SK-N-MC (cell line): ENCODE results near the gene ATP8B3.

Experiments used
- DNase-seq: peaks from one replicate; pipeline ENCODE4 v3.0.0-alpha.2; 2011; ENCODE audit warnings: low read depth, low spot score
- H3K27ac ChIP-seq: fragments of 200-600 bp; sonication (generic); 2 replicates; pipeline ENCODE4 v1.5.1; 2016; ENCODE audit warnings: mixed run types
- H3K36me3 ChIP-seq: fragments of 200-600 bp; sonication (generic); 2 replicates; pipeline ENCODE4 v1.6.1; 2017; ENCODE audit warnings: antibody characterized with exemption, low read length, mixed read lengths; ENCODE audit not compliant: insufficient read depth
- H3K4me3 ChIP-seq: fragments of 200-600 bp; sonication (generic); 2 replicates; pipeline ENCODE4 v1.5.1; 2016
- H3K9ac ChIP-seq: fragments of 200-600 bp; sonication (generic); 2 replicates; pipeline ENCODE4 v1.8.0; 2017; ENCODE audit warnings: mixed run types, mixed read lengths; ENCODE audit not compliant: insufficient read length
- H3K9me3 ChIP-seq: fragments of 200-600 bp; sonication (generic); 2 replicates; pipeline ENCODE4 v1.6.1; 2017; ENCODE audit warnings: low read depth, mild to moderate bottlenecking, antibody characterized with exemption, low read length, moderate library complexity, mixed read lengths
- EZH2 ChIP-seq: fragments of 200-600 bp; sonication (generic); IDR thresholded peaks from one replicate; pipeline ENCODE4 v1.6.1; 2017; ENCODE audit warnings: antibody characterized with exemption
- FOXP2 ChIP-seq: optimal IDR thresholded peaks from 2 replicates; pipeline ENCODE3; 2011; ENCODE audit warnings: mild to moderate bottlenecking, moderate library complexity; ENCODE audit not compliant: insufficient read depth; ENCODE audit errors: extremely low read length, control extremely low read depth
- POLR2AphosphoS5 ChIP-seq: IDR thresholded peaks from 2 replicates; pipeline ENCODE4 v1.6.1; 2012; ENCODE audit warnings: mild to moderate bottlenecking, low read depth, low read length, borderline replicate concordance

ATP8B3 gene

DNA sequence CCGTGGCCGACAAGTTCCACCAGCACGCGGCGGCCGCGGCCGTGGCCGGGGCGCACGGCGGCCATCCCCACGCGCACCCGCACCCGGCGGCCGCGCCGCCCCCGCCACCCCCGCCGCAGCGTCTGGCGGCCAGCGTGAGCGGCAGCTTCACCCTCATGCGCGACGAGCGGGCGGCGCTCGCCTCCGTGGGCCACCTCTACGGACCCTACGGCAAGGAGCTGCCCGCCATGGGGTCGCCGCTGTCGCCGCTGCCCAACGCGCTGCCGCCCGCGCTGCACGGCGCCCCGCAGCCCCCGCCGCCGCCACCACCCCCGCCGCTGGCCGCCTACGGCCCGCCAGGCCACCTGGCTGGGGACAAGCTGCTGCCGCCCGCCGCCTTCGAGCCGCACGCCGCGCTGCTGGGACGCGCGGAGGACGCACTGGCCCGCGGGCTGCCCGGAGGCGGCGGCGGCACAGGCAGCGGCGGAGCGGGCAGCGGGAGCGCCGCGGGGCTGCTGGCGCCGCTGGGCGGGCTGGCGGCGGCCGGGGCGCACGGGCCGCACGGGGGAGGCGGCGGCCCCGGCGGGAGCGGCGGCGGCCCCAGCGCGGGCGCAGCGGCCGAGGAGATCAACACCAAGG is 57.9 kb downstream of the ATP8B3 start:
- Histone ChIP-seq H3K27ac (no peak overlapping the region), H3K9me3 (no peaks in the 10 kb centered on the region), H3K4me3 (no peak overlapping the region), H3K36me3 (no peaks in the 10 kb centered on the region), H3K9ac (no peak overlapping the region)
- DNase-seq, result no peak
- TF ChIP-seq POLR2AphosphoS5, result no peak
- TF ChIP-seq FOXP2, result no peak
- TF ChIP-seq EZH2, result no peak

DNA sequence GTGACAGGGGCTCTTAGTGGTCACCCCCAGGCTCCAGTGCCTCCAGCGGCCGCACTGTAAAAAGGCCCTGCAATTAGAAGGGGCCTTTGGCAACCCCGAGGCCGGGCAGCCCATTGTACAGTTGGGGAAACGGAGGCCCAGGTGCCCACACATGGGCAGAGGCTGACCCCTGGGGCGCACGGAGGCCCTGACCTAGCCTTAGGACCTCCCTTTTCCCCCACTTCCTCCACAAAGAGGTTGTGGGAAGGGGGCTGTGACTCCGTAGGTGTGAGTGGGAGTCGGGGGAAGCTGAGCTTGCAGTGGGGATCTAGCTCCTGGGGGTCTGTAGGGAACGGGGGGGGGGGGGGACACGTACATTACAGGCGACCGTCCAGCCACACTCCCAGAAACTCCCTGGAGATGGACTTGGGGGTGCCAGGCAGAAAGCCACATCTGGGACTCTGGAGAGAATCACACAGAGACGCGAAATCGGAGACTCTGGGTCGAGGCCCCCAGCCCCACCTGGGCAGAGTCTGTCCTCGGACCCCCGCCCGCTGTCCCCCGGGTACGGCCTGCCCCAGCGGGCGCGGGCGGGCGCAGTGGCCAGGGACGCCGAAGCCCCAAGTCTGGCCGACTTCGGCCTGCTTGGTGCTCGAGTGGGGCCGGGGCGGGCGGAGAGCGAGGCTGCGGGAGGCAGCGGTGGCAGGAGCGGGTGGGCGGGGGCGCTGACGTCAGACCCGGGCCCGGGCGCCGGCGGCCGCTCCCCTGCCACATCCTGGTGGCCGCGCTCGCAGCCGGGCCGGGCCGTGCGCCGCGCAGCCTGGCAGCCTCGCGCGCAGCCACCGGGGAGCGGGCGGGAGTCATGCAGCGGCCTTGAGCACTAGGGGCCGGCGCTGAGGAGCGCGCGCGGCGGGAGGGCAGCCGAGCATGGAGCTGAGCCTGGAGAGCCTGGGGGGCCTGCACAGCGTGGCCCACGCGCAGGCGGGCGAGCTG is 59.0 kb downstream of the ATP8B3 start, which contains the start of gene ONECUT3:
TSS of gene ONECUT3 (plus strand) at position 750 of the 972 bp plus-strand sequence. CDS start at position 907, 157 bp downstream.
- TF ChIP-seq EZH2, result no peak
- TF ChIP-seq FOXP2, result no peak
- TF ChIP-seq POLR2AphosphoS5, result no peak
- Histone ChIP-seq H3K27ac (no peak within 1 kb of the TSS), H3K36me3 (no peaks in the 10 kb centered on the region), H3K9me3 (no peaks in the 10 kb centered on the region), H3K4me3 (no peak within 1 kb of the TSS), H3K9ac (no peak within 1 kb of the TSS)
- DNase-seq, result no peak

GRCh38 chr19:1752009-1752756 is 59.9 kb downstream of the ATP8B3 start:
- no peak for DNase-seq
- H3K27ac ChIP-seq, result no peak overlapping the region
- H3K36me3 ChIP-seq, result no peaks in the 10 kb centered on the region
- H3K9me3 ChIP-seq, result no peaks in the 10 kb centered on the region
- H3K9ac ChIP-seq, result no peak overlapping the region
- H3K4me3 ChIP-seq, result no peak overlapping the region
- TF ChIP-seq POLR2AphosphoS5 (no peak), FOXP2 (no peak), EZH2 (no peak)

GRCh38 chr19:1751367-1752008 is 60.6 kb downstream of the ATP8B3 start:
- no peak for DNase-seq
- Histone ChIP-seq H3K9me3 (no peaks in the 10 kb centered on the region), H3K4me3 (no peak overlapping the region), H3K36me3 (no peaks in the 10 kb centered on the region), H3K9ac (no peak overlapping the region), H3K27ac (no peak overlapping the region)
- TF ChIP-seq POLR2AphosphoS5, result no peak
- TF ChIP-seq EZH2, result no peak
- TF ChIP-seq FOXP2, result no peak

DNA sequence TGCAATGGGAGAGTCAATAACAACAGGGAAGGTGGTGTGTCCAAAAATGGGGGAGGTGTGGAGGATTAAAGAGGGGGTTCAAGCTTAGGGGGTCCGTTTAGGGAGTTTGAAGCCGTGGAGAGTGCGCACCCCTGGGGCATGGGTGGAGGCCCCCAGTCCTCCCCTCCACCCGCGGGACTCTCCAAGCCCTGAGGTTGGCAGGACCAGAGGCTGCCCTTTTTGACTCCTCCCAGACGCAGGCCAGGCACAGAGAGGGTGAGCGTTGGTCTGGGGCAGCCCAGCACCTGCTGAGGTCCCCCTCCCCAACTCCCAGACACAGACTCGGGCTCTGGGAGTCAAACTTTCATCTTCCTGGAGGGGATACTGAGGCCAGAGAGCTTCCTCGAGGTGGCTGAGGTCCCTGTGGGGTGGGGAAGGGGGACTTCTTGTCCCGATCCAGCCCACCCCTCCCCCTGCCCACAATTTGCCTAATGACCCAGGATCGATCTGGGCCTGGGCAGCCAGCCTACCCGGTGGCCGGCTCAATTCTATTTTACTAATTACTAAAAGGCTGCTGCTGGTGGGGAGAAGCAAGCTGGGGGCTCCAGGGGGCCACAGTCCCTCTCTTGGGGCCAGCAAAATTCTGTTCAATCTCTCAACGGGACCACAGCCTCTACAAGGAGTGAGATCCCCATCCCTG is 61.6 kb downstream of the ATP8B3 start:
- H3K27ac ChIP-seq, result no peak overlapping the region
- H3K4me3 ChIP-seq, result no peak overlapping the region
- H3K9me3 ChIP-seq, result no peaks in the 10 kb centered on the region
- H3K36me3 ChIP-seq, result no peaks in the 10 kb centered on the region
- TF ChIP-seq EZH2 (no peak), FOXP2 (no peak), POLR2AphosphoS5 (no peak)
- no peak overlapping the region for H3K9ac ChIP-seq
- no peak for DNase-seq

- no peak overlapping the region for H3K27ac ChIP-seq
- TF ChIP-seq POLR2AphosphoS5 (no peak), EZH2 (peak; percentile 89), FOXP2 (no peak)
- no peak overlapping the region for H3K9ac ChIP-seq
- H3K36me3 ChIP-seq, result no peaks in the 10 kb centered on the region
- no peak for DNase-seq
- H3K9me3 ChIP-seq, result no peaks in the 10 kb centered on the region
- no peak overlapping the region for H3K4me3 ChIP-seq
These were observed 62.4 kb downstream of the ATP8B3 start for GRCh38 chr19:1749373-1750342.

GRCh38 chr19:1748873-1749341 is 63.2 kb downstream of the ATP8B3 start:
- no peak overlapping the region for H3K4me3 ChIP-seq
- no peaks in the 10 kb centered on the region for H3K36me3 ChIP-seq
- DNase-seq, result no peak
- no peak for TF ChIP-seq POLR2AphosphoS5
- no peak for TF ChIP-seq EZH2
- no peak for TF ChIP-seq FOXP2
- no peaks in the 10 kb centered on the region for H3K9me3 ChIP-seq
- H3K27ac ChIP-seq, result no peak overlapping the region
- H3K9ac ChIP-seq, result no peak overlapping the region
